Kidney capillary endothelial cell (primary cell): ENCODE data around the gene HOXB2.
"Not testable (repeated sequence)": the region's sequence is repeated elsewhere in the genome, so short reads cannot be mapped to it uniquely, and the experiment has no call there.

Experiments used
- DNase-seq: peaks from one replicate; pipeline ENCODE4 v3.0.0-alpha.2; 2018; ENCODE audit warnings: low spot score

Gene HOXB2

DNA sequence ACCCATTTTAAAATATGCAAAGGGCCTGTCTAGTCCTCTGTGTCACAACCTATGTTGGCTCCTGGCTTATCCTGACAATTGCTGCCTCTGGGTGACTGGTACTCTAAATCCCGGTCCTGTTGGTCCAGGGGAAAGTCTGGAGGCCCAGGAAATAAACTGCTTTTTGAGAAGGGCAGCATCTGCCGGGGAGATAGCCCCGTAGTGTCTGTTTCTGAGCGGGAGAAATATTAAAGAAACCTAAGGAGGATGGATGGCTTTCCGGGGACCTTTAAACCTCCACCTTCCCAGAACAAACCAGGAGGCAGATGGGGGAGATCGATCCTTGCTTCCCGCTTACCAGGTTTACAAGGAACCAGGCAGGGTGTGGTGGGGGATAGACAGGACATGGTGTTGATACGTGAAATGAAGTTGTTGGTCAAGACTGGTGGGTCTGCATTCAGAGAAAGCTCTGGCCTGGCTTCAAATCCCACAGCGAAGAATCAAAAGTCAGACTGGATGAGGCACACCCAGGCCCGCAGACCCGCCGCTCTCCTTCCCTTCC, 3.8 kb downstream of the HOXB2 start:
- DNase-seq: no peak

DNA sequence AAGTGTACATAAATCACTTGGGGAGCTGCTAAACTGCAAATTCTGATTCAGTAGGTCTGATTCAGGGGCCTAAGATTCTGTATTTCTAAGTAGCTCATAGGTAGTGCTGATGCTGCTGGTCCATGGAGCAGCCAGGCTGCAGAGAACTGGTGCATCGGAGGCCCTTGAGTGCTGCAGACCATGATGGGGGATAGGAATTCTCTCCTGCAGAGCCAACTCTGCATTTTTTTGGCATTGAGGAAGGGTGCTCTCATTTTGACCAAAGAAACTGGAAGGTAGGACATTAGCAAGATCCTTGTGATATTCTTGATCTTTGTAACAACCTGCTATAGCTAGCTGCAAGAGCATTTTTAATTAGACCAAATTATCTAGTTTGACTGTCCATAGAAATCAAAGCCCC, 4.7 kb downstream of the HOXB2 start:
- DNase-seq: no peak

GRCh38 chr17:48539177-48539576, 5.7 kb downstream of the HOXB2 start:
- no peak for DNase-seq

- no peak for DNase-seq
Measured at GRCh38 chr17:48537316-48537715, 7.6 kb downstream of the HOXB2 start.

DNA sequence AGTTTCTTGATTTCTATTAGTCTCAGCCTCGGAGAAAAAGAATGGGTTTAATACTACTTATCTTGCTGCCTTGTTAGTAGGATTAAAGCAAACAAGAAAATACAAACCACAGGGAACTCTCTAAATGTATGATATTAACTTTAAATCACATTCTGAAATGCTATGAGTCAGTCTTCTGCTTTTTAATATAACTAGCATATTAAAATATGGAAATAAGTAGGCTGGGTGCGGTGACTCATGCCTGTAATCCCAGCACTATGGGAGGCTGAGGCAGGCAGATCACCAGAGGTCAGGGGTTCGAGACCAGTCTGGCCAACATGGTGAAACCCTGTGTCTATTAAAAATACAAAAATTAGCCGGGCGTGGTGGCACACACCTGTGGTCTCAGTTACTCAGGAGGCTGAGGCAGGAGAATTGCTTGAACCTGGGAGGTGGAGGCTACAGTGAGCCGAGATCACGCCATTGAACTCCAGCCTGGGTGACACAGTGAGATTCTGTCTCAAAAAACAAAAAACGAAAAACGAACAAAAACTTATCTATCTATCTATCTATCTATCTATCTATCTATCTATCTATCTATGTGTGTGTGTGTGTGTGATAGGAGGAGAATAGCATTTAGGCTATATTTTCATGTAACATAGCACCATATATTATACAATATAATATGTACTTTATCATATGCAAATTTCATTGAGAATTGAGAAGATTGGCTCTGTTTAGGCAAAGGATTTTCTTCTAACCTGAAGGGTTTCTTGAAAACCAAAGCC, 8.9 kb downstream of the HOXB2 start:
- not testable (repeated sequence) for DNase-seq

DNA sequence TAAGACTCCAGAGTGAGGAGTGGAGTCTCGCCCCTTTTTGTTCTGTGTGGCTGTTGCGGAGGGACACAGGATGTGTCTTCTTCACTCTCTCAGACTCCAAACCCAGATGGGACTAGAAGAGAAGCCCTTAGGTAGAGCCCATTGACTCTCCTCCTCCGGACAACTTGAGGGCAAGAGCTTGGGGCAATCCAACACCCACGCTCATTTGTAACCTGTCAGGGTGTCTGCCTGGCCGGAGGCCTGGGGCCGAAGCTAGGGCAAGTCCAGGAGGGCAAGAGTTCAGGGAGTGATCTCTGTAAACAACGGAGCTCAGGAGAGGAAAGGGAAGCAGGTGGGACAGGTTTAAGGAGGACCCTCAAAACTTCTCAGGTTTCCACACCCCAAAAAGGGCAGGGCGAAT, 12.6 kb downstream of the HOXB2 start:
- no peak for DNase-seq

- no peak for DNase-seq
Measured at GRCh38 chr17:48530887-48531272, 14.0 kb downstream of the HOXB2 start, which contains the start of gene HOXB1. Gene HOXB1 (minus strand): TSS chr17:48531011. CDS start chr17:48530904, 107 bp downstream.

- DNase-seq: no peak
Measured at GRCh38 chr17:48530208-48530886, 14.6 kb downstream of the HOXB2 start.

- no peak for DNase-seq
Measured at GRCh38 chr17:48529683-48530009, 15.3 kb downstream of the HOXB2 start.

DNA sequence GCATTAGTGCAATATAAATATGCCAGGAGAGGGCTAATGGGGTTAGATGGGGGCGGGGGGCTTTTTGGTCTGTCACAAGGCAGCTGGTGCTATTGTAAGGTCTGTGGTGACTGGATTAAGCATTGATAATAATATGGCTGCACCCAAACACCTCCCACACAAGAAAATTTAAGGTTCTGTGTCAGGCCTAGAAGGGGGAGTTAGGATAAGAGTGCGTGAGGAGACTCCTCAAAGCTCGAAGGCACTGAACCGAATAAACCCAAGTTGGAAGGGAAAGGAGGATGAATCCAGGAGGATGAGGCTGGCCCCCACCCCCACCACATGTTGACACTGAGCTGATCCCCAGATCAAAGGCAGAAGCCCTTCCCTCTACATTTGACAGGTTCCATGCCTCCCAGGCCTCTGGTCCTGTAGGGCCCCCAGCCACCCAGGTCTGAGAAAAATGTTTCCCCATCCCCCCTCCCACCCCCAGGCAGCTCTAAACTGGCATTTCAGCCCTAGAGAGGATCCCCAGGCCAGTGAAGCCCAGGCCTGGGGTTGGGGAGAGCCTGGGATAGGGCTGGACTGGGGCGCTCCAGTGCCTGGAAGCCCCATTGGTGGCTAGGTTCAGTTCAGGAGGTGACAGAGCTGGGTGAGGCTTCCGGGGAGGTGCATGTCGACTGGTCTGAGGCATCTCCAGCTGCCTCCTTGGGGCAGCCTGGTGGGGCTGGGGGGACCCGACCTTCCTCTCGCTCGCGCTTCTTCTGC, 15.8 kb downstream of the HOXB2 start:
- no peak for DNase-seq

DNA sequence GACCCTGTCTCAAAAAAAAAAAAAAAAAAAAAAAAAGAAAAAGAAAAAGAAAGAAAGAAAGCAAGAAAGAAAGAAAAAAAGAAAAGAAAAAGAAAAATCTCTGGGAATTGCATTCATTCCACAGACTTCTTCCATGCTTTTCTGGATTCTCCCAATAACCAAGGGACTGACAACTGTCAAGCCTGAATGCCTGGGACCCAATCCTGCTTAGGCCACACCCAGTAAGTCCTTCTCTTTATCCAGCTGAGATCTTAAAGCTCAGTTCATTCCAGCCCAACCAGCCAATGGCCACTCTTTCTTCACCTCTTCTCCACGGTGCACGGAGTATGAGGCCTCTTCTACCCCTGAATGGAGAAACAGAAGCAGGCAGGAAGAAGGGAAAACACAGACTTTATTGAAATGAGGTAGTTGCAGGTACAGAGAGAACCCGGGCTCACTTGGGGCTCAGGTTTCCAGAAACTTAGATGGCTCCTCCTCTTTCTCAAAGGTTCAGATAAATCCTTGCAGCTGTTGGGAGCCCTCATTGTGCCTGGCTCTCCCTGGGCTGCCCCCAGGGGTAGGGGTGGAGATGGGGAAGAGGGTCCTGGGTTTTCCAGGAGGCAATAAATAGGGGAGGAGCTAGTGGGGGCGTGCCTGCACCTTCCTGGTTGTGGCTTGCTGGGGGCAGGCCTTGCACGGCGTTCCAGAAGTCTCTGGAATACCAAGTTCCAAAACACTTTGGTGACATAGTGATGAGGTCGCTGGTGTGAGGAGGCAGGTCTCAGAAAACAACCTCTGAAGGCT, 16.6 kb downstream of the HOXB2 start:
- no peak for DNase-seq

- DNase-seq: no peak
Measured at GRCh38 chr17:48527547-48527932, 17.4 kb downstream of the HOXB2 start.

DNA sequence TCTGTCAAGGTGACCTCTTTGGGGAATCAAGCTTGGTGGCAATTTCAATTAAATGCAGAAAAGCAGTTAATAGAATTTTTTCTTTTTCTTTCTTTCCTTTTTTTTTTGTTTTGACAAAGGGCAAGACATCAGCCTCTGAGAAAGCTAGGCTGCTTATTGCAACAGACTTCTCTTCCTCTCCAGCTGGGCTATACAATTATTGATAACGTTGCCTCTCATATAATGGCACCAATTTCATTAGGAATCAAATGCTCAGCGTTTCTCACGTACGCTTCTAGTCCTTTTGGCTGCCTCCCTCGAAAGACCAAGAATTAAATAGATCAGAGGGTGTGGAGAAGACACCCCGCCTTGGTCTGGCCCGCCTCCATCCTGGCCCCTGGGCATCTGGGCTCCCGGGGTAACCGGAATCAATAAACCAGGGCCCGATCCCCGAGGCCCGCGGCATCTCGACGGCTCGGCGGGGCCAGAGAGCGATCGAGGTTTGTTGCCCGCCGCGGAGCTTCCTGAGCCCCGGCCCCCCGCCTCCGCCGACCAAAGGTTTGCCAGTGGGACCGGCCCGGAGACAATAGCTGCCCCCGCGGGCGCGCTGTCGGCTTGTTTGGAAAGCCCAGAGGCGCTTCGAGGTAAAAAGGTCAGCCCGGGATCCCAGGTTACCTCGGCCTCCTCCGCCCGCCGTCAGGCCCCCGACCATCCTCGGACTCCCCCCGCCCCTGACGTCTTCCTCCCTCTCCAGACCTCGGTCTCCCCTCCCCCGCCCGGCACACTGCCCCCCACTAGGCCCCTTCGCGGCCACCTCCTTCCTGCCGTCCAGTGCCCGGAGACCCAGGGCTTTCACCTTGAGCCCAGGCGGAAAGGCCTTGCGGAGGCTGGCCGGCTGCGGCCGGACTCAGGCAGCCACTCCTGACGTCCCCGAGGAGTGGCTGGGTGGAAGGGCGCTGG, 18.0 kb downstream of the HOXB2 start:
- no peak for DNase-seq

DNA sequence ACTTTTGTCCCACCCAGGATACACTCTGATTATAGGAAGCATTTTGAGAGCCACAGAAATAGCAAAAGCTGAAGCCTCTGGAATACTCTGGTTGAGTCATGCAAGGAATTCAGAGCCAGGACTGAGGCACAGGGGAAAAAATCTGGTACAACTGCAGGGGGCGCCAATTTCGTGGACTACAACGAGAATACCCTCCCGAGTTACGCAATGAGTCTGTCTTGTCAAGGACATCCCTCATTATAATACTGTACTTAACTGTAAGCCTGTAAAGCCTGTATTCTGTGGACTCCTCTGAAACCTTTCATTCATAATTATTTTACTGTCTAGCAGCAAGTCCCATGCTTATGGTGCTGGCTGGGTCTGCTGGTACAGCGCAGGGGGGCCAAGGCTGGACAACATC, 21.9 kb downstream of the HOXB2 start:
- no peak for DNase-seq

GRCh38 chr17:48522031-48522653, 22.8 kb downstream of the HOXB2 start:
- DNase-seq: no peak

GRCh38 chr17:48520631-48521079, 24.3 kb downstream of the HOXB2 start:
- no peak for DNase-seq

GRCh38 chr17:48519427-48519826, 25.5 kb downstream of the HOXB2 start:
- DNase-seq: no peak

GRCh38 chr17:48517478-48517877, 27.4 kb downstream of the HOXB2 start:
- no peak for DNase-seq

DNA sequence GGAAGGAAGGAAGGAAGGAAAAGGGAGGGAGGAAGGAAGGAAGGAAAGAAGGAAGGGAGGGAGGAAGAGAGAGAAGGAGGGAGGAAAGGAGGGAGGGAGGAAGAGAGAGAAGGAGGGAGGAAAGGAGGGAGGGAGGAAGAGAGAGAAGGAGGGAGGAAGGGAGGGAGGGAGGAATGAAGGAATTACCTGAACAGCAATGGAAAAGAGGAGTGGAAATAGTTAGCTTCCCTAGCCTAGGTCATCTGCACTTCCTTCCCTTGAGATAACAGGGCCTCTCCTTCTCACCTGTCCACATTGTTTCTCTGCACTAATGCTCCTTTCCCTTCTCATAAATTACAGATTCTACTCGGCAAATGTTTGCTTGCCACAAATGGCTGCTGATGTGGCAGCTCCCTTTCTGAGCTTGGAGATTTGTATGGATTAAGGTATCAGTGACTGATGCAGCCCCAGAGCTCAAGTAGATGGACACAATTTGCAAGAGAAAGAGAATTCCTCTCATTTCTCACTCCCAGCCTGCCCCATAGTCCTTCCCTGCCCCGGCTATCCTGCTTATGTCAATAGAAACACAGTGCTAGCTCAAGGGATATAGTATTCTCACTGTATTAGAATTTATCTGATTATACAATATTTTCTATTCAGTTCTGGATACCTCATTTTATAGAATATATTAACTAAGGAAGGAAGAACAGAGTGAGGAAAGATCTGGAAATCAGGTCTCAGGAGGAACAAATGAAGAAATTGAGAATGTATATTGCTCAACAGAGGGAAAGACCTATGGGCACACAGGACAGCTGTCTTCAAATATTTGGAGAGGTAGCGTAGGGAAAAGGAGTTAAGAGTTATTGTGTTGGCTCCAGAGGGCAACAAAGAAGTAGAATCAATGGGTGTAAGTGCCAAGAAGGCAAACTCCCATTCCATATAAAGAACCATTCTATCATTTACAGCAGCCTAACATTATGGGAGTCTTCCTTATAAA, 28.7 kb downstream of the HOXB2 start:
- no peak for DNase-seq
